ENCODE data around the gene TXNRD3.
A peak's percentile ranks its signal among the peaks of the same experiment; 100 is the strongest.

The TXNRD3 gene

GRCh38 chr3:126613479-126614188 is 41.3 kb downstream of the TXNRD3 start:
- TF ChIP-seq, protein P1, sequence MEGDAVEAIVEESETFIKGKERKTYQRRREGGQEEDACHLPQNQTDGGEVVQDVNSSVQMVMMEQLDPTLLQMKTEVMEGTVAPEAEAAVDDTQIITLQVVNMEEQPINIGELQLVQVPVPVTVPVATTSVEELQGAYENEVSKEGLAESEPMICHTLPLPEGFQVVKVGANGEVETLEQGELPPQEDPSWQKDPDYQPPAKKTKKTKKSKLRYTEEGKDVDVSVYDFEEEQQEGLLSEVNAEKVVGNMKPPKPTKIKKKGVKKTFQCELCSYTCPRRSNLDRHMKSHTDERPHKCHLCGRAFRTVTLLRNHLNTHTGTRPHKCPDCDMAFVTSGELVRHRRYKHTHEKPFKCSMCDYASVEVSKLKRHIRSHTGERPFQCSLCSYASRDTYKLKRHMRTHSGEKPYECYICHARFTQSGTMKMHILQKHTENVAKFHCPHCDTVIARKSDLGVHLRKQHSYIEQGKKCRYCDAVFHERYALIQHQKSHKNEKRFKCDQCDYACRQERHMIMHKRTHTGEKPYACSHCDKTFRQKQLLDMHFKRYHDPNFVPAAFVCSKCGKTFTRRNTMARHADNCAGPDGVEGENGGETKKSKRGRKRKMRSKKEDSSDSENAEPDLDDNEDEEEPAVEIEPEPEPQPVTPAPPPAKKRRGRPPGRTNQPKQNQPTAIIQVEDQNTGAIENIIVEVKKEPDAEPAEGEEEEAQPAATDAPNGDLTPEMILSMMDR (IDR thresholded peaks at IDR 0.05; ENCODE audit: low read depth, low read length, missing control alignments): no peak
- no peak overlapping the region for H3K4me3 ChIP-seq (replicated peaks; ENCODE audit: low read depth, low read length)
- DNase-seq (ENCODE audit: extremely low read depth, low read depth): peak; percentile 47

- no peak for DNase-seq (ENCODE audit: extremely low read depth, low read depth)
- TF ChIP-seq, protein P1 (IDR thresholded peaks at IDR 0.05; ENCODE audit: low read depth, low read length, missing control alignments): no peak
- H3K4me3 ChIP-seq (replicated peaks; ENCODE audit: low read depth, low read length): no peak overlapping the region
Measured at GRCh38 chr3:126612479-126613205, 42.3 kb downstream of the TXNRD3 start.

DNA sequence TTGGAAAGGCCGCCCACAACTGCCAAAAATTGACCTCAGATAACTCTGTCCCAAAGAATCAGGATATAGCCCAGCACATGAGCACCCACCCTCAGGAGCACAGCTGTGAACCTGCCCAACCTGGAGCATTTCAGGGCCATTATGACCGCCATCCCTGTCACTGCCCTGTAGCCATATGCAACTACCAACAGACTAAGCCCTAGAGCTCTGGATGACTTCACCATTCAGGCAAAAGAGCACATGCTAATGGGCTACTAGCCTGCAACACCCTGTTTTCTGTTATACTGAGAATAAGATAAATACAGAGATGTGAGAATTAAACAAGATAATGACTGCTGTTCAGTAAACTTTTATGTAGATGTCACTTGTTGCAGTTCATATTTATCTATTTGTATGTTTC is 45.0 kb downstream of the TXNRD3 start:
- TF ChIP-seq, protein P1 (IDR thresholded peaks at IDR 0.05; ENCODE audit: low read depth, low read length, missing control alignments): no peak
- DNase-seq (ENCODE audit: extremely low read depth, low read depth): no peak

GRCh38 chr3:126607214-126607908 is 47.6 kb downstream of the TXNRD3 start:
- DNase-seq (ENCODE audit: extremely low read depth, low read depth): no peak
- H3K4me3 ChIP-seq (replicated peaks; ENCODE audit: low read depth, low read length): no peak overlapping the region
- TF ChIP-seq, protein P1 (IDR thresholded peaks at IDR 0.05; ENCODE audit: low read depth, low read length, missing control alignments): no peak

More for the DNA sequence above, 45.0 kb downstream of the TXNRD3 start:
- H3K4me3 ChIP-seq (replicated peaks; ENCODE audit: low read depth, low read length): no peak overlapping the region

DNA sequence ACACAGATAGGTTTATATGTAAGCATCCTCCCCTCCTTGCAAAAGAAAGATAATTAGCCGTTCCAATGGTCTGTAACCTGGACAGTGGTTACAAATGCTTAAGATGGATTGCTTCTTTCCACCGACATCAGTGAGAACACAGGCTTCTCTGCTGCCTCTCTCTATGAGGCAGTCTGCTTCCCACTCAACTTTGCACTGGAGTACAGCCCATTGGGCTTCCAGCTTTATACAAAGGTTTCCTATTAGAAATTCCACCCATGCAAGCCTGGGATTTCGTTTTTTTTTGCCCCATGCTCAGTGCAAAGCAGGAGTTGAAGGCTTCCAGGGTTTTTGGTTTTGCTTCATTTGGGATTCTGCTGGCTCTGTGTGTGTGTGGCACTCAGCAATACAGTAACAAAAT is 48.9 kb downstream of the TXNRD3 start:
- H3K4me3 ChIP-seq (replicated peaks; ENCODE audit: low read depth, low read length): no peak overlapping the region
- TF ChIP-seq, protein P1 (IDR thresholded peaks at IDR 0.05; ENCODE audit: low read depth, low read length, missing control alignments): no peak
- no peak for DNase-seq (ENCODE audit: extremely low read depth, low read depth)

DNA sequence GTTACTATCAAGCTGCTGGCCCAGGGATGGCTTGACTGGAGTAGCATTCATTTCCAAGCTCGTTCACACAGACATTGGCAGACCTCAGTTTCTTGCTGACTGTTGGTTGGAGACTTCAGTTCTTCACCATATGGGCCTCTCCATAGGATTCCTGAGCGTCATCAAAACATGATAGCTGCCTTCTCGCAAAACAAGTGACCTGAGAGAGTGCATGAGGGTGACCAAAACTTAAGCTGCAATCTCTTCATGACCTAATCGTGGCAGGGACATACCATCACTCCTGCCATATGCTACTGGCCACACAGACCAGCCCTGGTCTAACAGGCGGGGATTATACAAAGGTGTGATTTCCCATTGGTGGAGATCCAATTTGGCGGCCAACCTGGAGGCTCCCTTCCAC is 50.2 kb downstream of the TXNRD3 start:
- TF ChIP-seq, protein P1 (IDR thresholded peaks at IDR 0.05; ENCODE audit: low read depth, low read length, missing control alignments): no peak
- DNase-seq (ENCODE audit: extremely low read depth, low read depth): no peak
- no peak overlapping the region for H3K4me3 ChIP-seq (replicated peaks; ENCODE audit: low read depth, low read length)

Data from HFF-Myc (cell line).